ENCODE measurements around the gene MYL12B.

Gene MYL12B

DNA sequence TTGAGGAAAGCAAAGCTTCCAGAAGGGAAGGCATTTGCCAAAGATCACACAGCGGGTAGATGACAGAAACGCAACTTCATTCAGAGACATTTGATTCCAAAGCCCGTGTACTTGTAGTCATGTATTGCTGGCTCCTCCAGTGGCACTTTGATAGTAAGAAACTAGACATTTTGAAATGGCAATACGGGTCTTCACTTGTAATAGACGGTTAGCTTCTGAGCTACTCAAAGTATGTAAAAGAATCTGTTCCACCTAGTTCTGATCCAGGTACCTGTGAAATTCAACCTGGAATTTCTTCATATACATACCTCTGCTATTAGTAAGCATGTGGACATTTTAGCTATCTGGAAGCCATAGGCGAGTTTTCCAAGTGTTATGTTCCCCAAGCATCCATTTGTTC, 40.4 kb upstream of the MYL12B start:
- TF ChIP-seq FOXP2 (optimal IDR thresholded peaks at IDR 0.05; ENCODE audit: borderline replicate concordance, extremely low read depth, extremely low read length, insufficient read depth), result no peak
- TF ChIP-seq, protein P1, sequence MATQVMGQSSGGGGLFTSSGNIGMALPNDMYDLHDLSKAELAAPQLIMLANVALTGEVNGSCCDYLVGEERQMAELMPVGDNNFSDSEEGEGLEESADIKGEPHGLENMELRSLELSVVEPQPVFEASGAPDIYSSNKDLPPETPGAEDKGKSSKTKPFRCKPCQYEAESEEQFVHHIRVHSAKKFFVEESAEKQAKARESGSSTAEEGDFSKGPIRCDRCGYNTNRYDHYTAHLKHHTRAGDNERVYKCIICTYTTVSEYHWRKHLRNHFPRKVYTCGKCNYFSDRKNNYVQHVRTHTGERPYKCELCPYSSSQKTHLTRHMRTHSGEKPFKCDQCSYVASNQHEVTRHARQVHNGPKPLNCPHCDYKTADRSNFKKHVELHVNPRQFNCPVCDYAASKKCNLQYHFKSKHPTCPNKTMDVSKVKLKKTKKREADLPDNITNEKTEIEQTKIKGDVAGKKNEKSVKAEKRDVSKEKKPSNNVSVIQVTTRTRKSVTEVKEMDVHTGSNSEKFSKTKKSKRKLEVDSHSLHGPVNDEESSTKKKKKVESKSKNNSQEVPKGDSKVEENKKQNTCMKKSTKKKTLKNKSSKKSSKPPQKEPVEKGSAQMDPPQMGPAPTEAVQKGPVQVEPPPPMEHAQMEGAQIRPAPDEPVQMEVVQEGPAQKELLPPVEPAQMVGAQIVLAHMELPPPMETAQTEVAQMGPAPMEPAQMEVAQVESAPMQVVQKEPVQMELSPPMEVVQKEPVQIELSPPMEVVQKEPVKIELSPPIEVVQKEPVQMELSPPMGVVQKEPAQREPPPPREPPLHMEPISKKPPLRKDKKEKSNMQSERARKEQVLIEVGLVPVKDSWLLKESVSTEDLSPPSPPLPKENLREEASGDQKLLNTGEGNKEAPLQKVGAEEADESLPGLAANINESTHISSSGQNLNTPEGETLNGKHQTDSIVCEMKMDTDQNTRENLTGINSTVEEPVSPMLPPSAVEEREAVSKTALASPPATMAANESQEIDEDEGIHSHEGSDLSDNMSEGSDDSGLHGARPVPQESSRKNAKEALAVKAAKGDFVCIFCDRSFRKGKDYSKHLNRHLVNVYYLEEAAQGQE (IDR thresholded peaks at IDR 0.05; ENCODE audit: insufficient read depth in 1 of 2, low read depth in 2 of 2, low read length in 2 of 2), result no peak

DNA sequence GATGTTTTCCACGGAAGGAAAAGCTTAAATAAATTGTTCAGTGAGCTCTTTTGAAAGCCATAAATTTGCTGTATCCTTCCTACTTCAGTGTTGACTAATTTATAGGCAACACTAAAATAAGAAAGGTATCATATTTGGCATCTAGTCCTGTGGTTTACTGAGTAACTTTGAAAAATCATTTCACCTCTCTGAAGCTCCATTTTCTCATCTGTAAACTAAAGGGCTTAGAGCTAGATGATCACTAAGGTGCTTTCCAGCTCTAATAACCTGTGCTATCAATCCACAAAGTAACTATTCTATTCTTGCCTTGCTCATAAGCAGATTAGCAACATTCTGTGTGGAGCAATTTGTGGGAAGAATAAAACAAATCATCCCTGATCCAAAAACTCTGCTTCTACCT, 38.6 kb upstream of the MYL12B start:
- TF ChIP-seq FOXP2 (optimal IDR thresholded peaks at IDR 0.05; ENCODE audit: borderline replicate concordance, extremely low read depth, extremely low read length, insufficient read depth) (no peak), SIN3A (IDR thresholded peaks at IDR 0.05; ENCODE audit: borderline replicate concordance, insufficient read depth, low read length) (no peak), POLR2AphosphoS5 (IDR thresholded peaks at IDR 0.05; ENCODE audit: low read depth, low read length) (no peak), TAF1 (IDR thresholded peaks at IDR 0.05; ENCODE audit: borderline replicate concordance, insufficient read depth, low read length) (no peak)
- TF ChIP-seq, protein P1 (IDR thresholded peaks at IDR 0.05; ENCODE audit: insufficient read depth in 1 of 2, low read depth in 2 of 2, low read length in 2 of 2), result no peak

DNA sequence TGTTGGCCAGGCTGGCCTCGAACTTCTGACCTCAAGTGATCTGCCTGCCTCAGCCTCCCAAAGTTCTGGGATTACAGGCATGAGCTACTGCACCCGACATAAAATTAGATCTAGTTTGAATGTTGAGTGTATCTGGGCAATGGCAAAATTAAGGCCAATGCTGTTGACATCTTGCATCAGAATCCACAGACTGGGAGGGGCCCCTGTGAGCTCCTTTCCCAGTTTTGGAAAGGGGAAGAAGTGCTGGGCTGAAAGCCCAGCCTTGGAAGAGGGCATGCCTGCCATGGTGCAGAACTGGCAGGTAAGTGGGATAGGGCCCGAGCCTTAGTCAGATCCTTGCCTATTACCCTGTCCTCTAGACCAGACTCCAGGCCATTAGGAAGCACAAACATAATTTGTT, 37.7 kb upstream of the MYL12B start:
- TF ChIP-seq POLR2AphosphoS5 (IDR thresholded peaks at IDR 0.05; ENCODE audit: low read depth, low read length), result no peak
- no peak for TF ChIP-seq FOXP2 (optimal IDR thresholded peaks at IDR 0.05; ENCODE audit: borderline replicate concordance, extremely low read depth, extremely low read length, insufficient read depth)
- TF ChIP-seq SIN3A (IDR thresholded peaks at IDR 0.05; ENCODE audit: borderline replicate concordance, insufficient read depth, low read length), result no peak
- TF ChIP-seq TAF1 (IDR thresholded peaks at IDR 0.05; ENCODE audit: borderline replicate concordance, insufficient read depth, low read length), result no peak
- TF ChIP-seq, protein P1 (IDR thresholded peaks at IDR 0.05; ENCODE audit: insufficient read depth in 1 of 2, low read depth in 2 of 2, low read length in 2 of 2), result no peak

DNA sequence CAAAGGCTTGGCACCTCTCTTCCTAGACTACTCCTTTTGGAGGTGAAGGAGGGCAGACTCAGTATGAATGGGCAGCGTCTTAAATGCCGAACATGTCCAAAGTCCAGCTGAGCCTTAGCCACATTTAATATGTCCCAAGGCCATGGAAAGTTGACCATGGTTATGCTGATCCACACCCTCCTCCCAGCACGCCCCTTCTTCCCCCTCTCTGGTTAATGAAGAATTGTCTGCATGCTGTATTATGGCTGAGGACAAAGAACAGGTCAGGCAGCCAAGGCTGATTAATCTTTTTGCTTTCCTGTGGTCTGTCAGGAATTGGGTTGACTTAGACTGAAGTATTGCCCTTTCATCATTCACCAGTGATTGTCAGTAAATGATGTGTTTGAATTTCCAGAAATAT, 36.3 kb upstream of the MYL12B start:
- TF ChIP-seq TAF1 (IDR thresholded peaks at IDR 0.05; ENCODE audit: borderline replicate concordance, insufficient read depth, low read length), result no peak
- TF ChIP-seq POLR2AphosphoS5 (IDR thresholded peaks at IDR 0.05; ENCODE audit: low read depth, low read length), result no peak
- no peak for TF ChIP-seq SIN3A (IDR thresholded peaks at IDR 0.05; ENCODE audit: borderline replicate concordance, insufficient read depth, low read length)
- TF ChIP-seq, protein P1 (IDR thresholded peaks at IDR 0.05; ENCODE audit: insufficient read depth in 1 of 2, low read depth in 2 of 2, low read length in 2 of 2), result no peak
- no peak for TF ChIP-seq FOXP2 (optimal IDR thresholded peaks at IDR 0.05; ENCODE audit: borderline replicate concordance, extremely low read depth, extremely low read length, insufficient read depth)

DNA sequence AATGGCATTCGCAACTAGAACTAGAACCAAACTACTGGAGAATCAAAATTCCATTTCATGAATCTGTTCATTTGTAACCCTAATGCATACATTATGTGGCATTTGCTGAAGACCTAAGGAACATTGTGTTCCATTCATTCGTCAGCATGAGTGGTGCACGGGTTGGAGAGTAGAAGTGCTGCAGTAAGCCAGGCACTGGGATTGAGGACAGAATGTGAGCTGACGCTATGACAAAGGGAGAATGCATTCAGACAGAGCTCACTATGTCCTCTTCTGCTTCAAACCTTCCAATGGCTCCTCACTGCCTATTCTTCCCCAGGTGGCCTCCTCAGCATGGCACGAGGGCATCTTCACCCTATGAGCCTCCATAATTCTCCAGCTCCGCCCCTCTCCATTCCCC, 35.9 kb upstream of the MYL12B start:
- TF ChIP-seq, protein P1 (IDR thresholded peaks at IDR 0.05; ENCODE audit: insufficient read depth in 1 of 2, low read depth in 2 of 2, low read length in 2 of 2), result no peak
- no peak for TF ChIP-seq TAF1 (IDR thresholded peaks at IDR 0.05; ENCODE audit: borderline replicate concordance, insufficient read depth, low read length)
- TF ChIP-seq FOXP2 (optimal IDR thresholded peaks at IDR 0.05; ENCODE audit: borderline replicate concordance, extremely low read depth, extremely low read length, insufficient read depth), result no peak
- TF ChIP-seq POLR2AphosphoS5 (IDR thresholded peaks at IDR 0.05; ENCODE audit: low read depth, low read length), result no peak
- TF ChIP-seq SIN3A (IDR thresholded peaks at IDR 0.05; ENCODE audit: borderline replicate concordance, insufficient read depth, low read length), result no peak

Measured in PFSK-1 (cell line).